HepG2 (cell line): ENCODE data around the gene NUDT22. TPM values are rescaled to one million over a fixed set of nuclear protein-coding genes. Genes with fewer than 3 reads are reported as not detected.

Experiments
- EP300 ChIP-seq, 3 experiments: sonication (generic) in 1 of 3; formaldehyde crosslinking in 1 of 3; IDR thresholded peaks; 2 replicates each; pipeline versions ENCODE4 v1.5.1 to v1.6.1; 2011 to 2020; ENCODE audit warnings: low read depth in 2 of 3, low read length in 2 of 3, borderline replicate concordance in 1 of 3, improper control_type of control experiment in 1 of 3, mild to moderate bottlenecking in 1 of 3, missing genetic modification reagents in 1 of 3, moderate library complexity in 1 of 3
- FOXP1 ChIP-seq, 2 experiments: fragments of 450-650 bp in 1 of 2; IDR thresholded peaks; 2 replicates each; pipeline ENCODE4 v1.6.1; 2017 to 2018; ENCODE audit warnings: antibody characterized with exemption in 1 of 2
- GMEB2 ChIP-seq: IDR thresholded peaks from 2 replicates; pipeline ENCODE4 v1.6.1; 2016; ENCODE audit warnings: missing biosample characterization, missing genetic modification reagents, low read depth
- HOXA3 ChIP-seq: sonication (generic); formaldehyde crosslinking; IDR thresholded peaks from 2 replicates; pipeline ENCODE4 v1.5.0; 2020; ENCODE audit warnings: missing genetic modification reagents
- PAF1 ChIP-seq: IDR thresholded peaks from 2 replicates; pipeline ENCODE4 v1.6.1; 2016; ENCODE audit warnings: missing genetic modification reagents, missing compliant biosample characterization
- U2AF2 ChIP-seq: fragments of 200-400 bp; formaldehyde crosslinking; IDR thresholded peaks from 2 replicates; pipeline ENCODE4 v1.6.1; 2017; ENCODE audit warnings: low read depth, mild to moderate bottlenecking, low read length
- ZNF253 ChIP-seq: sonication (generic); formaldehyde crosslinking; IDR thresholded peaks from 2 replicates; pipeline ENCODE4 v1.8.0; 2022; ENCODE audit warnings: mild to moderate bottlenecking, missing genetic modification reagents, borderline replicate concordance
- ZNF263 ChIP-seq: sonication (generic); formaldehyde crosslinking; IDR thresholded peaks from 2 replicates; pipeline ENCODE4 v1.4.0; 2020; ENCODE audit warnings: missing genetic modification reagents
- ZNF264 ChIP-seq: sonication (generic); formaldehyde crosslinking; IDR thresholded peaks from 2 replicates; pipeline ENCODE4 v1.4.0; 2020; ENCODE audit warnings: missing genetic modification reagents
- ZNF605 ChIP-seq: sonication (generic); formaldehyde crosslinking; IDR thresholded peaks from 2 replicates; pipeline ENCODE4 v1.8.0; 2022; ENCODE audit warnings: mild to moderate bottlenecking, missing genetic modification reagents
- polyA plus RNA-seq, 8 experiments: library from polyadenylated mRNA; depleted of rRNA in 3 of 8; stranded (reverse) in 7 of 8; unstranded in 1 of 8; fragments of >200 nt; fragmentation: Illumina TruSeq in 4 of 8; extraction: Trizol in 4 of 8; gene quantifications; 2 replicates each; pipeline versions ENCODE4 v1.2.1 to v1.2.3, GENCODE V29; 2011 to 2016; ENCODE audit warnings: low read depth in 4 of 8, missing spikeins in 1 of 8, mixed read lengths in 1 of 8; ENCODE audit not compliant: insufficient read depth in 1 of 8
- total RNA-seq, 5 experiments: library from RNA; depleted of rRNA; stranded (reverse); fragments of >200 nt; fragmentation: Illumina TruSeq; extraction: Trizol; gene quantifications; 2 replicates each; pipeline ENCODE4 v1.2.3, GENCODE V29; 2016; ENCODE audit warnings: low read depth in 1 of 5
- TF ChIP-seq, protein P1 (sequence below), 2 experiments: fragments of 450-650 bp in 1 of 2; sonication (generic) in 1 of 2; formaldehyde crosslinking in 1 of 2; IDR thresholded peaks; 2 replicates each; pipeline versions ENCODE4 v1.6.1 to v1.8.0; 2016 to 2022; ENCODE audit warnings: antibody characterized with exemption in 1 of 2, mild to moderate bottlenecking in 1 of 2, missing genetic modification reagents in 1 of 2
- TF ChIP-seq, protein P2 (sequence below): sonication (generic); formaldehyde crosslinking; IDR thresholded peaks from 2 replicates; pipeline ENCODE4 v1.4.0; 2020; ENCODE audit warnings: missing genetic modification reagents
- TF ChIP-seq, protein P3 (sequence below): sonication (generic); formaldehyde crosslinking; IDR thresholded peaks from 2 replicates; pipeline ENCODE4 v1.4.0; 2020; ENCODE audit warnings: mild to moderate bottlenecking, missing genetic modification reagents

The NUDT22 gene
- total and polyA plus RNA-seq, 2 of the 13 experiments (the other 11 are each of a cell fraction or from before 2014, with no cell fraction given): 33.5 to 39.8 TPM

- peak; percentile 36; the same call in 1 of the 2 replicates for TF ChIP-seq ZNF263 (CRISPR knock-in tag)
- TF ChIP-seq EP300 (IDR thresholded peaks at IDR 0.05; ENCODE audit: low read depth in 2 of 2, low read length in 2 of 2): no peak
- TF ChIP-seq EP300 (CRISPR knock-in tag; IDR thresholded peaks at IDR 0.05; ENCODE audit: borderline replicate concordance): no peak
- TF ChIP-seq HOXA3 (CRISPR knock-in tag): 0 out of 2 replicates have a peak, but pooled peaks have one; percentile 21
- TF ChIP-seq, protein P1, sequence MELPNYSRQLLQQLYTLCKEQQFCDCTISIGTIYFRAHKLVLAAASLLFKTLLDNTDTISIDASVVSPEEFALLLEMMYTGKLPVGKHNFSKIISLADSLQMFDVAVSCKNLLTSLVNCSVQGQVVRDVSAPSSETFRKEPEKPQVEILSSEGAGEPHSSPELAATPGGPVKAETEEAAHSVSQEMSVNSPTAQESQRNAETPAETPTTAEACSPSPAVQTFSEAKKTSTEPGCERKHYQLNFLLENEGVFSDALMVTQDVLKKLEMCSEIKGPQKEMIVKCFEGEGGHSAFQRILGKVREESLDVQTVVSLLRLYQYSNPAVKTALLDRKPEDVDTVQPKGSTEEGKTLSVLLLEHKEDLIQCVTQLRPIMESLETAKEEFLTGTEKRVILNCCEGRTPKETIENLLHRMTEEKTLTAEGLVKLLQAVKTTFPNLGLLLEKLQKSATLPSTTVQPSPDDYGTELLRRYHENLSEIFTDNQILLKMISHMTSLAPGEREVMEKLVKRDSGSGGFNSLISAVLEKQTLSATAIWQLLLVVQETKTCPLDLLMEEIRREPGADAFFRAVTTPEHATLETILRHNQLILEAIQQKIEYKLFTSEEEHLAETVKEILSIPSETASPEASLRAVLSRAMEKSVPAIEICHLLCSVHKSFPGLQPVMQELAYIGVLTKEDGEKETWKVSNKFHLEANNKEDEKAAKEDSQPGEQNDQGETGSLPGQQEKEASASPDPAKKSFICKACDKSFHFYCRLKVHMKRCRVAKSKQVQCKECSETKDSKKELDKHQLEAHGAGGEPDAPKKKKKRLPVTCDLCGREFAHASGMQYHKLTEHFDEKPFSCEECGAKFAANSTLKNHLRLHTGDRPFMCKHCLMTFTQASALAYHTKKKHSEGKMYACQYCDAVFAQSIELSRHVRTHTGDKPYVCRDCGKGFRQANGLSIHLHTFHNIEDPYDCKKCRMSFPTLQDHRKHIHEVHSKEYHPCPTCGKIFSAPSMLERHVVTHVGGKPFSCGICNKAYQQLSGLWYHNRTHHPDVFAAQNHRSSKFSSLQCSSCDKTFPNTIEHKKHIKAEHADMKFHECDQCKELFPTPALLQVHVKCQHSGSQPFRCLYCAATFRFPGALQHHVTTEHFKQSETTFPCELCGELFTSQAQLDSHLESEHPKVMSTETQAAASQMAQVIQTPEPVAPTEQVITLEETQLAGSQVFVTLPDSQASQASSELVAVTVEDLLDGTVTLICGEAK (IDR thresholded peaks at IDR 0.05): no peak
- TF ChIP-seq, protein P1 (CRISPR knock-in tag; IDR thresholded peaks at IDR 0.05): no peak
- TF ChIP-seq, protein P2, sequence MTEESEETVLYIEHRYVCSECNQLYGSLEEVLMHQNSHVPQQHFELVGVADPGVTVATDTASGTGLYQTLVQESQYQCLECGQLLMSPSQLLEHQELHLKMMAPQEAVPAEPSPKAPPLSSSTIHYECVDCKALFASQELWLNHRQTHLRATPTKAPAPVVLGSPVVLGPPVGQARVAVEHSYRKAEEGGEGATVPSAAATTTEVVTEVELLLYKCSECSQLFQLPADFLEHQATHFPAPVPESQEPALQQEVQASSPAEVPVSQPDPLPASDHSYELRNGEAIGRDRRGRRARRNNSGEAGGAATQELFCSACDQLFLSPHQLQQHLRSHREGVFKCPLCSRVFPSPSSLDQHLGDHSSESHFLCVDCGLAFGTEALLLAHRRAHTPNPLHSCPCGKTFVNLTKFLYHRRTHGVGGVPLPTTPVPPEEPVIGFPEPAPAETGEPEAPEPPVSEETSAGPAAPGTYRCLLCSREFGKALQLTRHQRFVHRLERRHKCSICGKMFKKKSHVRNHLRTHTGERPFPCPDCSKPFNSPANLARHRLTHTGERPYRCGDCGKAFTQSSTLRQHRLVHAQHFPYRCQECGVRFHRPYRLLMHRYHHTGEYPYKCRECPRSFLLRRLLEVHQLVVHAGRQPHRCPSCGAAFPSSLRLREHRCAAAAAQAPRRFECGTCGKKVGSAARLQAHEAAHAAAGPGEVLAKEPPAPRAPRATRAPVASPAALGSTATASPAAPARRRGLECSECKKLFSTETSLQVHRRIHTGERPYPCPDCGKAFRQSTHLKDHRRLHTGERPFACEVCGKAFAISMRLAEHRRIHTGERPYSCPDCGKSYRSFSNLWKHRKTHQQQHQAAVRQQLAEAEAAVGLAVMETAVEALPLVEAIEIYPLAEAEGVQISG (CRISPR knock-in tag): no peak
- no peak for TF ChIP-seq PAF1 (CRISPR knock-in tag)
- TF ChIP-seq ZNF605 (CRISPR knock-in tag): no peak; the same call in 1 of the 2 replicates
- no peak for TF ChIP-seq ZNF253 (CRISPR knock-in tag)
- no peak for TF ChIP-seq ZNF264 (CRISPR knock-in tag)
- no peak for TF ChIP-seq U2AF2
- no peak for TF ChIP-seq FOXP1 (IDR thresholded peaks at IDR 0.05)
- no peak for TF ChIP-seq FOXP1 (CRISPR knock-in tag; IDR thresholded peaks at IDR 0.05)
- TF ChIP-seq, protein P3, sequence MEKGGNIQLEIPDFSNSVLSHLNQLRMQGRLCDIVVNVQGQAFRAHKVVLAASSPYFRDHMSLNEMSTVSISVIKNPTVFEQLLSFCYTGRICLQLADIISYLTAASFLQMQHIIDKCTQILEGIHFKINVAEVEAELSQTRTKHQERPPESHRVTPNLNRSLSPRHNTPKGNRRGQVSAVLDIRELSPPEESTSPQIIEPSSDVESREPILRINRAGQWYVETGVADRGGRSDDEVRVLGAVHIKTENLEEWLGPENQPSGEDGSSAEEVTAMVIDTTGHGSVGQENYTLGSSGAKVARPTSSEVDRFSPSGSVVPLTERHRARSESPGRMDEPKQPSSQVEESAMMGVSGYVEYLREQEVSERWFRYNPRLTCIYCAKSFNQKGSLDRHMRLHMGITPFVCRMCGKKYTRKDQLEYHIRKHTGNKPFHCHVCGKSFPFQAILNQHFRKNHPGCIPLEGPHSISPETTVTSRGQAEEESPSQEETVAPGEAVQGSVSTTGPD: no peak
- no peak for TF ChIP-seq GMEB2
These were observed 42.9 kb downstream of the NUDT22 start (continued) for GRCh38 chr11:64268893-64269539.
